Measurements from ENCODE around the gene STK4. TPM values are rescaled to one million over a fixed set of nuclear protein-coding genes. Genes with fewer than 3 reads are reported as not detected.
"Not testable (repeated sequence)": the region's sequence is repeated elsewhere in the genome, so short reads cannot be mapped to it uniquely, and the experiment has no call there.

Gene STK4
- total RNA-seq, 1 donor from 2014 or later, result 25.3 TPM

GRCh38 chr20:45020236-45020886, 54.0 kb downstream of the STK4 start:
- no peak overlapping the region for H3K4me3 Mint-ChIP-seq (ENCODE audit: unreplicated experiment)

GRCh38 chr20:45021631-45022030, 55.3 kb downstream of the STK4 start:
- DNase-seq (ENCODE audit: extremely low spot score, unreplicated experiment), result no peak
- H3K9me3 Mint-ChIP-seq (ENCODE audit: unreplicated experiment), result no peaks in the 10 kb centered on the region

More at GRCh38 chr20:45020236-45020886, 54.0 kb downstream of the STK4 start:
- peaks cover 12% of the 10 kb centered on the region for H3K4me1 Mint-ChIP-seq (ENCODE audit: unreplicated experiment)
- H3K9me3 Mint-ChIP-seq (ENCODE audit: unreplicated experiment), result no peaks in the 10 kb centered on the region
- peaks cover 22% of the 10 kb centered on the region for H3K36me3 Mint-ChIP-seq (ENCODE audit: unreplicated experiment)
- no peaks in the 10 kb centered on the region for H3K27me3 Mint-ChIP-seq (ENCODE audit: unreplicated experiment)
- DNase-seq (ENCODE audit: extremely low spot score, unreplicated experiment), result no peak
- TF ChIP-seq CTCF (IDR thresholded peaks at IDR 0.05), result no peak
- no peak overlapping the region for H3K27ac Mint-ChIP-seq (ENCODE audit: unreplicated experiment)

GRCh38 chr20:45023140-45023539, 56.8 kb downstream of the STK4 start:
- DNase-seq (ENCODE audit: extremely low spot score, unreplicated experiment); H3K9me3 Mint-ChIP-seq (ENCODE audit: unreplicated experiment); H3K4me3 Mint-ChIP-seq (ENCODE audit: unreplicated experiment); H3K27ac Mint-ChIP-seq (ENCODE audit: unreplicated experiment); H3K27me3 Mint-ChIP-seq (ENCODE audit: unreplicated experiment); H3K4me1 Mint-ChIP-seq (ENCODE audit: unreplicated experiment): not testable (repeated sequence)
- peaks cover 24% of the 10 kb centered on the region for H3K36me3 Mint-ChIP-seq (ENCODE audit: unreplicated experiment)

More at GRCh38 chr20:45021631-45022030, 55.3 kb downstream of the STK4 start:
- H3K4me3 Mint-ChIP-seq (ENCODE audit: unreplicated experiment), result no peak overlapping the region
- H3K36me3 Mint-ChIP-seq (ENCODE audit: unreplicated experiment), result peaks cover 28% of the 10 kb centered on the region
- TF ChIP-seq CTCF (IDR thresholded peaks at IDR 0.05), result no peak
- H3K4me1 Mint-ChIP-seq (ENCODE audit: unreplicated experiment), result no peaks in the 10 kb centered on the region
- H3K27ac Mint-ChIP-seq (ENCODE audit: unreplicated experiment), result no peak overlapping the region
- H3K27me3 Mint-ChIP-seq (ENCODE audit: unreplicated experiment), result no peaks in the 10 kb centered on the region

GRCh38 chr20:45028424-45029136, 62.3 kb downstream of the STK4 start:
- no peak for TF ChIP-seq CTCF (IDR thresholded peaks at IDR 0.05)
- no peak overlapping the region for H3K27ac Mint-ChIP-seq (ENCODE audit: unreplicated experiment)
- no peaks in the 10 kb centered on the region for H3K27me3 Mint-ChIP-seq (ENCODE audit: unreplicated experiment)
- no peaks in the 10 kb centered on the region for H3K4me1 Mint-ChIP-seq (ENCODE audit: unreplicated experiment)
- DNase-seq (ENCODE audit: extremely low spot score, unreplicated experiment), result no peak
- no peak overlapping the region for H3K4me3 Mint-ChIP-seq (ENCODE audit: unreplicated experiment)
- peaks cover 26% of the 10 kb centered on the region for H3K36me3 Mint-ChIP-seq (ENCODE audit: unreplicated experiment)
- H3K9me3 Mint-ChIP-seq (ENCODE audit: unreplicated experiment), result no peaks in the 10 kb centered on the region

GRCh38 chr20:45029884-45030283, 63.6 kb downstream of the STK4 start:
- DNase-seq (ENCODE audit: extremely low spot score, unreplicated experiment), result no peak
- no peak overlapping the region for H3K4me3 Mint-ChIP-seq (ENCODE audit: unreplicated experiment)
- H3K4me1 Mint-ChIP-seq (ENCODE audit: unreplicated experiment), result no peaks in the 10 kb centered on the region
- H3K36me3 Mint-ChIP-seq (ENCODE audit: unreplicated experiment), result peaks cover 25% of the 10 kb centered on the region
- TF ChIP-seq CTCF (IDR thresholded peaks at IDR 0.05), result no peak
- H3K27me3 Mint-ChIP-seq (ENCODE audit: unreplicated experiment), result no peaks in the 10 kb centered on the region
- H3K27ac Mint-ChIP-seq (ENCODE audit: unreplicated experiment), result no peak overlapping the region
- no peaks in the 10 kb centered on the region for H3K9me3 Mint-ChIP-seq (ENCODE audit: unreplicated experiment)

Data from osteocyte (in vitro differentiated cells).